ENCODE data around the gene TSPAN5.

DNA sequence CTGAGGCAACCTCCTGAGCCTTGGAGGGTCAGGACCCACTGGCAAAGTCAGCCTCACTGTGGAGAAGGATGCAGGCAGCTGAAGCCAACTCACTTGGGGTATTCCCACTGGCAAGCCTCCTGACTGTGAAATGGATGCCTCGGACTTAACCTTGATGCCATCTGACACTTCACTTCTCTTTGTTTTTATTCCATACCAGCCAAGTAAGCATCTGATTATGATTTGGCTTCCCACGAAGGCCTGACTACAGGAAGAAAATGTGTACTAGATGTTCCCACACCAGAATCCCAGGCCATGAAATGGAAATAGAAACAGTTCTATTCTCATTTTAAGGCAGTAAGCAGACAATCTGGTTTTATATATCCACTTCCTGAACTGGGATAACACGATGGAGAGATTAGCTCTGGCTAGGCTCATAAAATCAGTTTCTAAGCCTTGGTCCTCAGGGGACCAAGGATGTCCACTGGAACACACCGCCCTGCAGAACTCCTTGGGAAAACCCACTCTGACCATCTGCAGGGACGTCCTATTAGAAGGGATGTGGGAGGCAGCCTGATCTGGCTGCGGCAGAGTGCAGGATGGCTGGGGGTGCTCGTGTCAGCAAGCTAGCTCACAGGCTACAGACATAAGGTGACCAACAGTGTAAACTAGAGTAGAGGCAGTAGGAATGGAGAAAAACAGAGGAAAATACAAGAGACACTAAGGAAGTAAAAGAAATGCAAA lies 89.3 kb downstream of the TSPAN5 start:
- TF ChIP-seq, protein P1, sequence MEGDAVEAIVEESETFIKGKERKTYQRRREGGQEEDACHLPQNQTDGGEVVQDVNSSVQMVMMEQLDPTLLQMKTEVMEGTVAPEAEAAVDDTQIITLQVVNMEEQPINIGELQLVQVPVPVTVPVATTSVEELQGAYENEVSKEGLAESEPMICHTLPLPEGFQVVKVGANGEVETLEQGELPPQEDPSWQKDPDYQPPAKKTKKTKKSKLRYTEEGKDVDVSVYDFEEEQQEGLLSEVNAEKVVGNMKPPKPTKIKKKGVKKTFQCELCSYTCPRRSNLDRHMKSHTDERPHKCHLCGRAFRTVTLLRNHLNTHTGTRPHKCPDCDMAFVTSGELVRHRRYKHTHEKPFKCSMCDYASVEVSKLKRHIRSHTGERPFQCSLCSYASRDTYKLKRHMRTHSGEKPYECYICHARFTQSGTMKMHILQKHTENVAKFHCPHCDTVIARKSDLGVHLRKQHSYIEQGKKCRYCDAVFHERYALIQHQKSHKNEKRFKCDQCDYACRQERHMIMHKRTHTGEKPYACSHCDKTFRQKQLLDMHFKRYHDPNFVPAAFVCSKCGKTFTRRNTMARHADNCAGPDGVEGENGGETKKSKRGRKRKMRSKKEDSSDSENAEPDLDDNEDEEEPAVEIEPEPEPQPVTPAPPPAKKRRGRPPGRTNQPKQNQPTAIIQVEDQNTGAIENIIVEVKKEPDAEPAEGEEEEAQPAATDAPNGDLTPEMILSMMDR (conservative IDR thresholded peaks at IDR 0.05; ENCODE audit: low read length): no peak
- TF ChIP-seq EZH2phosphoT487 (IDR thresholded peaks at IDR 0.05; ENCODE audit: borderline replicate concordance): no peak
